ENCODE data around the gene DOK5.

The DOK5 gene

GRCh38 chr20:54510541-54511129 is 35.2 kb downstream of the DOK5 start:
- FAIRE-seq = no peak

GRCh38 chr20:54512694-54513093 is 37.3 kb downstream of the DOK5 start:
- DNase-seq (ENCODE audit: insufficient read length, low spot score) (no peak), FAIRE-seq (no peak)
- no peak for TF ChIP-seq CTCF (IDR thresholded peaks at IDR 0.05; ENCODE audit: insufficient read depth, missing control alignments)

More at GRCh38 chr20:54510541-54511129, 35.2 kb downstream of the DOK5 start:
- TF ChIP-seq CTCF (IDR thresholded peaks at IDR 0.05; ENCODE audit: insufficient read depth, missing control alignments) = no peak
- DNase-seq (ENCODE audit: insufficient read length, low spot score) = no peak

- TF ChIP-seq CTCF (IDR thresholded peaks at IDR 0.05; ENCODE audit: insufficient read depth, missing control alignments) = no peak
- FAIRE-seq (no peak), DNase-seq (ENCODE audit: insufficient read length, low spot score) (no peak)
These were observed 38.7 kb downstream of the DOK5 start for GRCh38 chr20:54514028-54514607.

GRCh38 chr20:54515793-54516628 is 40.6 kb downstream of the DOK5 start:
- FAIRE-seq (no peak), DNase-seq (ENCODE audit: insufficient read length, low spot score) (no peak)

GRCh38 chr20:54517241-54517975 is 42.0 kb downstream of the DOK5 start:
- no peak for TF ChIP-seq CTCF (IDR thresholded peaks at IDR 0.05; ENCODE audit: insufficient read depth, missing control alignments)
- DNase-seq (ENCODE audit: insufficient read length, low spot score) = no peak
- no peak for FAIRE-seq

More at GRCh38 chr20:54515793-54516628, 40.6 kb downstream of the DOK5 start:
- no peak for TF ChIP-seq CTCF (IDR thresholded peaks at IDR 0.05; ENCODE audit: insufficient read depth, missing control alignments)

- FAIRE-seq = no peak
- no peak for DNase-seq (ENCODE audit: insufficient read length, low spot score)
- TF ChIP-seq CTCF (IDR thresholded peaks at IDR 0.05; ENCODE audit: insufficient read depth, missing control alignments) = no peak
These were observed 49.5 kb downstream of the DOK5 start for GRCh38 chr20:54524849-54525248.
